GDM1 (cell line): Measurements from ENCODE around the gene TMUB2.

Experiments used
- DNase-seq: peaks from one replicate; lab custom pipeline; 2025; lab: John Stamatoyannopoulos, UW

TMUB2 gene

GRCh38 chr17:44203731-44204440, 17.1 kb downstream of the TMUB2 start:
- peak; percentile 80 for DNase-seq

GRCh38 chr17:44204441-44204882, 17.7 kb downstream of the TMUB2 start:
- no peak for DNase-seq

DNA sequence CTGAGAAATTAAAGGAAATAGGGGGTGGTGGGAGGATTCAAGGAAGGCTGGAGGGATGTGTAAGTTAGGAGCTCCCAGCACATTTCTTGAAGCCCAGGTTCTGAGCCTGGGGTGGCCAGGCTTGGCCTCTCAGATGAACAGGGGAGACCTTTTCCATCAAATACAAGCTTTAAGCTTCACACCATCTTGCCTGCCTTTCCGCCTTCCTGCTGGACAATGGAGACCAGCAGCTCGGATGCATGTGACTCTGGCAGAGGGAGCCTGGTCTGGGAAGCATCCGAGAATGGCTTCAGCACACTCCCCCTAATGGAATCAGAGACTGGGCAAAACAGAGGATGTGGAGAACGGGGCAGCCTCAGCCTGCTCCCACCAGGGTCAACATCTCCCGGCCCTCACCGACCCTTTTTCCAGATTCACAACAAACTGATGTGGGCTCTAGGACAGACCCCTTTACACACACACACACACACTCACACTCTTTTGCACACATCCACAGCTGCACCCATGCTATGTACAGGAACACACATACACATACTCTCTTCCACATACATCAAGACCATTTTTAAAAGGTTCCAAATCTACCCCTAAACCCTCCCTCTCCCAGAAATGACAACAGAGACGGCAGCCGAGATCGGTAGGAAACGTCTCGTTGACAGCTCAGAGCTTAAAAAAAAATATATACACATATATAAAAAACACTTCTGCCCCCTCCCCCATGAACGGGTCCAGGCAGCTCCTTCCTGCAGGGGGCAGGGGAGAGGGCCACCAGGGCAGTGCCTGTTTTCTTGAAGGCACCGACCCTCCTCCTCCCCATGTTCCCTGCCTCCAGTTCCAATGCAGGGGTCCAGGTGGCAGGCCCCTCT, 19.4 kb downstream of the TMUB2 start:
- peak; percentile 3 for DNase-seq

GRCh38 chr17:44206825-44207155, 20.0 kb downstream of the TMUB2 start:
- no peak for DNase-seq

GRCh38 chr17:44207319-44207718, 20.5 kb downstream of the TMUB2 start:
- no peak for DNase-seq

DNA sequence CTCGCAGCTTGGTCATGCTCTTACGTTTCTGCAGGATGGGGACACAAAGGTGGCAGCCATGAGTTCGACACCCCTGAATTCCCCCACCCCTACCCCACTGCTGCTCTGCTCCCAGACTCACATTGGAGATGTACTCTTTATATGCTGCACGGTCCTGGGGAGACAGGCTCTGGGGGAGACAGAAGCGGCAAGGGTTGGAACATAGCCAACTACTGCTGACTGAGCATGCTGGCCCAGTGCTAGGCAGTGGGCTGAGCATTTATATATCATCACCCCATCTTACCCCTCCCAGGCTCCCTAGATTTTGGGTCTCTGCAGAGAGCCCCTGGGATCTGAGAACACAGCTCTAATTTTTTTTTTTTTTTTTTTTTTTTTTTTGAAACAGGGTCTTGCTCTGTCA, 21.0 kb downstream of the TMUB2 start:
- DNase-seq, result no peak

GRCh38 chr17:44209786-44210341, 23.1 kb downstream of the TMUB2 start:
- no peak for DNase-seq

DNA sequence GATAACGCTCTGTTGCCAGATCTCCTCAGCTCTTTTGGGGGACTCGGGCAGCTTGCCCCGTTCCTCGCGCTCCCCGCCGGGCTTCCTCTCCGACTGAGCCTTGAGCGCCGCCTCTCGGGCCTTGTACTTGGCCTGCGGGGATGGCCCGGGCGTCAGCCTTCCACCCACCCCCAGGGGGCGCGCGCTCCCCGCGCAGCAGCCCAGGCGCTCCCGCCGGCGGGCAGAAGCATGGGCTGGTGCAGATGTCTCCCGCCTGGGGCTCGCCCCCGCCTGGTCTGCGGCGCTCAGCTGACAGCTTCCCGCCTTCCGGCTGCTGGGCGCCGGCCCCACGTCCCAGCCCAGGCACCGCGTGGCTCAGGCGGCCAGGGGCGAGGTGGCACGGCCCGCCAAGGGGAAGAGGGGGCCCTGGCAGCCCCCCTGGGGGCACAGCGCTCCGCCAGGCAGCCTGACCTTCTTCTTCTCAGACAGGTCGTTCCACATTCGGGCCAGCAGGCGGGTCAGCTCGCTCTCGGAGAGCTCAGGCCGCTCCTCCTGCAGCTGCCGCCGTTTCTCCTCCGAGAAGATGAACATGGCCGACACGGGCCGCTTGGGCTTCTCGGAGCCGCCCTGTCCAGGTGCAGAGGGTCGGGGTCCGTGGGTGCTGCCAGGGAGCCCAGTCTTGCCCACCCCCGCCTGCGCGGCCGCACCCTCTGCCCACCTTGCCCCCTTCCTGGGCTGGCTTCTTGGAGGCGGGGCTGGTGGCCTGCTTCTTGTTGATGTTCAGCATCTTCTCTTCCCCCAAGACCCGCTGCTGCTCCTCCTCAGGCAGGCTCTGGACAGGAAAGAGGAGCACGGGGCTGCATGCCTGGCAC, 23.8 kb downstream of the TMUB2 start:
- DNase-seq, result peak; percentile 80

GRCh38 chr17:44211281-44212265, 24.8 kb downstream of the TMUB2 start:
- DNase-seq, result no peak

GRCh38 chr17:44212507-44213402, 26.0 kb downstream of the TMUB2 start:
- no peak for DNase-seq

DNA sequence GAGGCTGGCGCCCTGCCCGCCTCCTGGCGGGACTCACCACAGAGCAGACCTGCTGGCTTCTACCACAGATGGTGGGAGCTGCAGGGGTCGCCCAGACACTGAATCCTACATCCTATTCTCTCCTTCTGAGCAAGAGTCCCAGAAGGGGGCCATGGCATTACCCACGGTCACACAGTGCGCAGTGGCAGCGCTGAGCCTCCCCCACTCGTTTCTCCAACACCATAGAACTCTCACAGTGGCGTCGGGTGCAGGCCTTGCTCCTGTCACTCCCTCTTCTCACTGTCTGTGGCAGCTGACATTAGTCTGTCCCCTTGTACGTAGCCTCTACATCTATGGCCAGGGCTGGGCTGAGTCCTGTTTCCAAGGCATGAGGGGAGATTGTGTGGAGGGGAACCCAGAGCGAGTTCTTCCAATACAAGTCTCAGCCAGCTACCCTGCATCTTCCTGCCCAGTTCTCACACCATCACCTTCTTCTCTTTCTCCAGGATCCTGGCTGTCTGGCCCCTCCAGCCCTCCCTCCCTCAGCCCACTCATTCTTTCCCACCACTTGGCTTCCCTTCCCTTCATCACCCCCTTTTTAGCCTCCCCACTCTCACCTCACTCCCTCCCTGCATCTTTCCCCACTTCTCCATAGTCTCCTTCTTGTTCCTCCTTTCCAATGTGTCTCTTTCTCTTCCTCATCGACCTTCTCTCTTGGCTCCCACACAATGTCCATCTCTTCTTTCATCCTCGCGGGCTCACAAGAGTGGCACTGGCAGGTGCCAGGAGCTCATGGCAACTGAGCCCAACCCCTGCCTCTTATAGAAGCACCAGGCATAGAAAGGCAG, 26.8 kb downstream of the TMUB2 start:
- DNase-seq, result no peak

DNA sequence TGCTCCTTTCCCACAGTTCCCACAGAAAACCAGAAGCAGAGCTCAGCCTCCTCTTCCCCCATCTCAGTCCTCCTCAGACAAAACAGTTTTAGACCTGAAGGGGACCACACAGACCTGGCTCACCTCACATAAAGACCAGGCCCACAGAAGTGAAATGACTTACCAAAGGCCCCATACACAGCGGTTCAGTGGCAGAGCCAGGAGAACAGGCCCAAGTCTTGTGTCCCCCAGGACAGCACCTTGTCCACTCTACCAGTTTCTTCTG, 27.4 kb downstream of the TMUB2 start:
- DNase-seq, result no peak

DNA sequence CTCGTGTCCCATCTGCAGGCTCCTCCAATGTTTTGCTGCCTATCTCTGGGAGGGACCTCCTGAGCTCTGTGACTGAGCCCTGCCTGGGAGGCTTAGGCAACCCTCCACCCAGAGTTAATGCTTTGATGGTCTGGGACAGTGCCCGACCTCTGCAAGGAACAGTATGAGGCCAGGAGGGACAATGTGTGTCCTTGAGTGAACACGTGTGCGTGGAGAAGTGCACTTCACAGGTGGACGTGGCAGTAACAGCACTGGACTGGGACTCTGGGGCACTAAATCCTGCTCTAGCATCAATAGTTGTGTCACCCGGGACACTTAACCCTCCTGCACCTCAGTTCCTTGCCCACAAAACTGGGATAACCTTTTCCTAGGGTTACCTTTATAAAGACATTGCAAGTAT, 28.1 kb downstream of the TMUB2 start:
- no peak for DNase-seq

GRCh38 chr17:44216173-44216572, 29.4 kb downstream of the TMUB2 start:
- no peak for DNase-seq

- DNase-seq, result no peak
Measured at GRCh38 chr17:44216694-44217093, 29.9 kb downstream of the TMUB2 start.

GRCh38 chr17:44217738-44218343, 31.1 kb downstream of the TMUB2 start:
- no peak for DNase-seq

- peak; percentile 87 for DNase-seq
Measured at GRCh38 chr17:44218344-44219107, 31.8 kb downstream of the TMUB2 start.

DNA sequence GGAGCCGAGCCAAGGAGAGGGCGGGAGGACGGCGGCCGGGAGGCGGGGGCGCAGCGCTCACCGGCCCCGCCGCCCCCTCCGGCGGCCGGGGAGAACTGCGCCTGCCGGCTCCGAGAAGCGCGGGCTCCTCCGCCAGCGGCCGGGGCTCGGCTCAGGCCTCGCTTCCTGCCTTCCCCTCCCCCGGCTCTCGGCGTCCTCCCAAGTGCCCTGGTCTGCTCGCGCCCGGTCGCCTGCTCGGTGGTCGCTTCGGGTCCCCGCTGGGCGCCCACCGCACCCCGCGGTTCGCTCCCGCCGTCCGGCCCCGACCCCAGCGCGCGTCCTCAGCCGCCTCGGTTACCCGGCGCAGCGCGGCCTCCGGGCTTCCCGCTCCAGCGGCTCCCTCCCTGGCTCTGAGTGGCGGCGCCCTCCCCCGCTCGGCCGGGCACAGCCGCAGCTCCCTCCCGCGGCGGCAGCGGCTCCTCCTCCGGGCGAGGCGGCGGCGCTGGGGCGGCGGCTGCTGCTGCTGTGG, 32.4 kb downstream of the TMUB2 start:
- DNase-seq, result peak; percentile 57
